ENCODE measurements around the gene DNAL1.
A peak's percentile ranks its signal among the peaks of the same experiment; 100 is the strongest.

DNAL1 gene

DNA sequence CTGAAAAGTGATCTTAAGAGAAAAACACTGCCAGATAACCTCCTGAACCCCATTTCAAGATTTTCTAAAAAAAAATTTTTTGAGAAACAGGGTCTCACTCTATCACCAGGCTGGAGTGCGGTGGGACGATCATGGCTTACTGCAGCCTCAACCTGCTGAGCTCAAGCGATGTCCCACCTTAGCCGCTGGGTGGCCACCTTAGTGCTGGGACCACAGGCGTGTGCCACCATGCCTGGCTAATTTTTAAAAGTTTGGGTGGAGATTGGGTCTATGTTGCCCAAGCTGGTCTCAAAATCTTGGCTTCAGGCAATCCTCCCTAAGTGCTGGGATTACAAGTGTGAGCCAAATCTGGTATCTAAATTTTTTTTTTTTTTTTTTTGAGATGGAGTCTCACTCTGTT, 66.0 kb downstream of the DNAL1 start:
- DNase-seq = no peak

DNA sequence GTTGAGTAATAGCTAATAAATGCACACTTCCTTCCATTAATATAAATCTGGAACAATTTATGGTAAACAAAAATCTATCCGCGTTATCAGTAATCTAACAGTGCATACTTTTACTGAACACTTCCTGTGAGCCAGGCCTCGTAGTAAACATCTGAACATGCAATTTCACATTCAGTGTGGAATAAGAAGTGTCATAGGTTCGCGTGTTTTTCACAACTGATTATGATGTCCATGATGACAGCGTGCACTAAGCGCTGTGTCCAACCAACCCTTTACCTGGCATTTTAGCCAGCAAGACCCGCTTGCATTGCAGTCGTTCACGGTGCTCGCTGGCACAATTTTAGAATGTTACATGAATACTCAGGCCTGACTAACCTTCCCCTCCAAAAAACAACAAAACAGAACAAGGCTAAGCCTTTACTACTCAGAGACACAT, 67.3 kb downstream of the DNAL1 start:
- no peak for DNase-seq

DNA sequence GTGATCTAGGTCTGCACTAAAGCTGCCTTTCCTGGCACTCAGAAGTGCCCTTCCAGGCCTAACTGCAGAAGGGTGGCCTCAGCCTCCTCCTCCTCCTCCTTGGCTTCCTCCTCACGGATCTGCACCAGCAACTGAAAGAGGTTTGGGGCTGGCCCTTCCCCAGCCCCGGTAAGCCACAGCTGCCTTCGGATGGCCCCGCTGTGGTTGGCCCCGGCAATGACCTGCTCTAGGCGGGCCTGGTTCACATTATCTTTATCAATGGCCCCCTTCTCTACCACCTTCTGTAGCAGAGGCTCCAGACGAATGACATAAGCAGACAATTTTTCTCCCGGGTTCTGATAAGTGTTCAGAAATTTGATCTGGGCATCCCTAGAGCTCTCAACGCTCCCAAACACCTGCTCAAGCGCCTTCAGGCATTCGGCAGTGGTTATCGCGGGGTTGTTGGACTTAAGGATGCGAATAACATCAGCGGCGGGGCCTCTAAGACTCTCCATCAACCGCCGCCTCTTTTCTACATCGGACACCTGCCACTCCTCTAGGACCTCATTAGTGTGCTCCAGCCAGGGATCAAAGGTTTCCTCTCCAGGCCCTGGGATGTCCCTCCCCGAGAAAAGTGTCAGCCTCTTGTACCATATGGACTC, 67.9 kb downstream of the DNAL1 start:
- DNase-seq = peak; percentile 23

DNA sequence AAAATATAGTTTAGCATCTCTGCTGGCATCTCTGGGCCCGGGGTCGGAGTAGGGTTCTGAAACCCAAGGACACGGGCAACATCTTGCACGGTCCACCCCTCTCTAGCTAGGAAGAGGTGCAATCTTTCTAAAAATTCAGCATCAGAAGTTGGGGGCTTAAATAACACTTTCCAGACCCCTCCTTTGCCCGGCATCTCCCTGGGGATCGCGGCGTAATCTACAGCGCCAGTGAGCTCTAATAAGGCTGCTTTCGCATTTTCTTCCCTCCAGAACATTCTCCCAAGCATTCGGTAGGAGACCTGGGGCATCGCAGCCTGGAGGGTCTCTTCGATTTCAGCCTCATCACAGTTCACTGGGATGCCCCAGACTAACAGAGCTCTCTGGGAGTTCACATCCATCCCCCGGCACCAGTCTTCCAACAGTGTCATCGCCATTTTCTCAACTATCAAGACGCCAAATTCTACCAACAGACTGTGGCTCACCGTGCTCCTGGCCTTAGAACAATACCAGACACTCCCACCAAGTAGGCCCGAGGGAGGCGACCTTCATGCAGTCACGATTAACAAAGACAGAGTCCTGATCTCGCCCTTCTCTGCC, 68.5 kb downstream of the DNAL1 start:
- DNase-seq = no peak

DNA sequence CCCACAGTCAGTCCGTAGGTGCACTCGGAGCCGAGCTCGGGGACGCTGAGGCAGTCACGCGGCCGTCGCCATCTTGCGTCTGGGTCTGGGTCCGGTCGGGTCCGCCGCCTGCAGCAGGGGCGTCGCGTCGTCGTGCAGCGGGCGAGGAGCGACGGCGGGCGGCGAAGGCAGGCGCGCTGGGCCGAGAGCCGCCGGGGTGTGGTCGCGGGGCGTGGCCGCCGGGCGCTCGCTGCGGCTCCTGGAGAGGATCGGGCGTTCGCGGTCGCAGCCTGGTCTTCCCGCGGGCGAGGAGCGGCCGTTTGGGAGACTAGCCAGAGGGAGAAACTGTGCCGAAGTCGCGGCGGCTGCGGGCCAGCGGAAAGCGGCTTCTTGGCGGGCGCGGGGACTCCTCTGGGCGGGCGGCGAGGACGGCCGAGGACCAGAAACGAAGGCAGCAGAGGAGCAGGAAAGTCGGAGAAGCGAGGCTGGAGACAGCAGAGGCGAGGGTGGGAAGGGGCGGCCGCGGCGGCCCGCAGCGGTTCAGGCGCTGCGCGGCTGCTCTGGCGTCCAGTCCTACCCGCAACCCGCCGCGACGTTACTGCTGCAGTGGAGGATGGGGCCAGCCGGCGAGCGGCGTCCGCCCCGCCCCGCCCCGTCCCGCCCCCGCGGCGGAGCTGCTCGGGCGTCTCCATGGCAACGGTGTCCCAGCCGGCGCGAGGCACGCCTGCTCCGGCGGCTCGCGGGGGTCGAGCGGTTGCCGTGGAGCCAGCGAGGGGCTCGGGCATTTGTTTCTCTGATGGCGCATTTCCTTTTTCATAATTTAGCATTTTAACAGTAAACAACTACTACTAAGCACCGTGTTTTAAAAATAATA, 69.2 kb downstream of the DNAL1 start, which contains the start of gene PNMA1:
Gene PNMA1, minus strand, starts transcription at position 582 of the 853 bp plus-strand sequence. CDS start 745 bp downstream, outside the sequence.
- peak; percentile 75 for DNase-seq

DNA sequence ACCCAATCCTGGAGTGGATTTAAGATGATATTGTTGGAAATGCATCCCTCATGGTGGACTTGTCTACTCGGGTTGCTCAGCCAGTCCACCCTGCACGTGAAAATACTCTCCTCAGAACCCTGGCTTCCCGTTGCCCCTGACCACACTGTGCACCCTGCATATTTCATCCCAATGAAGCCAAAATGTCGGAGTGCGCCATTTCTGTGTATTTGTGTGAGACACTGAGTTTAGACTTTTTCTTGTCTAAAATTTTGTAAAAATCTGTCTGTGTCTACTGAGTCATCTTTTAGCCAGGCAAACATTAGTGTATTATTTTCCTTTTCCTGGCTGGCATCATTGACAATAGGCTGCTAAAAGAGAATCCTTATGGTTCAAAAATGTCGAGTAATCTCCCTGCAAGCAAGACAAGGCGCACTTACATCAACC, 69.9 kb downstream of the DNAL1 start:
- no peak for DNase-seq

DNA sequence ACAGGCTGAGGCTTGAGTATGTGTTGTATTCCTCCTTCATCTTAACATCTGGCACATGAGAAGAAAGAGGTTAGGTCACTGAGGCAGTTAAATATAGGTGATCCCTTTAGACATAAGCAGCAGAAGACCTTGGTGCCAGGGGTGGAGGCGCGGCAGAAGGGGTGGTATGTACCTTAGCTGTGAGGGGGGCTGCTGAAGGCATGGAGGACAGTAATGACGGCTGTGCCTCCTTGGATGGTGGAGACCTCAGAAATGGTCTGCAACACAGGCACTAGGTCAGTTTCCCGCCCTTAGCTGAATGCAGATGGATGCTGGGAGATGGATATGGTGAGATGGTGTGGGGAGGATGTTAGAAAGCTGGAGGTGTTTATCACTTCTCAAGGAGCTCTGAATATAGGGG, 70.9 kb downstream of the DNAL1 start:
- no peak for DNase-seq

DNA sequence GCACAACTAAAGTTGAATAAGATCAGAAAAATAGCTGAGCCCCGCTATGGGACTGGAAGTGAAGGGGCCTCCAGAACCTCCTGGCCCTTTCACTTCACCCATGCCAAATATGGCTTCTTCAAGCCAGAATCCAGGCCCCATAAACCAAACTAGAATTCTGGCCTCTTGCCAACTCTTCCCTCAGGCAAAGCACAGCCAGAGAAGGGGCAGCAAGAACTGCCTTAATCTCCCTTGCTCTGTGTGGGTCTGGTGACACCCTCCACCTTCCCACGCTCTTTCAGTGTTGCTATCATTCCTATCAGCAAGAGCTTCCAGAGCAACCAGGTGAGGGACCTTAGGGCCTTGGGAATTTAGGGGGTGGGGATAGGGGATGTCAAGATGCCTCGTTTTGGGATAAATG, 72.5 kb downstream of the DNAL1 start:
- DNase-seq = no peak

DNA sequence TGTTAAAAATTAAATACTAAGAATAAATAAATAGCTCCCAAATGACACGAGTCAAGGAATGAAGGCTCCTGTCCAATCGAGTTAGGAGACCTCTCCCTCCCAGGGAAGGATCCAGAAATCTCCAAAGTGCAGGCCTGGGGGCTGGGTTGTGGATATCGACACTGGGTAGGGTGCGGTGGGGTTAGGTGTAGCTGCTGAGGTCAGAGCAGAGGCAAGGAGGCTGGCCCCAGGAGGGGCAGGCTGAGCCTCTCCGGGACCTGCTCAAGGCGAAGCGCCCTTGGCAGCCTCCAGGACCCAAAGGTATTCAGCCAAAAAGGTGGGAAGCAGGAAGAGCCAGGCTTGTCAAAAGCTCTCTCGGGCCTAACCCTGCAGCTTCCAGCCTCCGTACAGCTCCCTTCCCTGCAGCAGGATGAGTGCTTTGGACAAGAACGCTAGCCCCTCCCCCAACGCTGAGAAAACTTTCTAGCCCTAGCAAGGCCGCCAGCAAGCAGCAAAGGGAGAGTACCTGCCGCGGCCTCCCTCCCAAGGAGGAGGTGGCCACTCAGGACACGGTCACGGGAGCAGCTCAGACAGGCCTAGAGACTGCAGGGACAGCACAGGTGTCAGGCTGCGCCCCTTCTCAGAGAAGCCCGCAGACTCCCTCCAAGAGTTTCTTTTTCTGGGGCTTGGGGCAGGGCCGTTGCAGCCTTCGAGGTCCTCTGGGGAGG, 73.1 kb downstream of the DNAL1 start:
- no peak for DNase-seq

DNA sequence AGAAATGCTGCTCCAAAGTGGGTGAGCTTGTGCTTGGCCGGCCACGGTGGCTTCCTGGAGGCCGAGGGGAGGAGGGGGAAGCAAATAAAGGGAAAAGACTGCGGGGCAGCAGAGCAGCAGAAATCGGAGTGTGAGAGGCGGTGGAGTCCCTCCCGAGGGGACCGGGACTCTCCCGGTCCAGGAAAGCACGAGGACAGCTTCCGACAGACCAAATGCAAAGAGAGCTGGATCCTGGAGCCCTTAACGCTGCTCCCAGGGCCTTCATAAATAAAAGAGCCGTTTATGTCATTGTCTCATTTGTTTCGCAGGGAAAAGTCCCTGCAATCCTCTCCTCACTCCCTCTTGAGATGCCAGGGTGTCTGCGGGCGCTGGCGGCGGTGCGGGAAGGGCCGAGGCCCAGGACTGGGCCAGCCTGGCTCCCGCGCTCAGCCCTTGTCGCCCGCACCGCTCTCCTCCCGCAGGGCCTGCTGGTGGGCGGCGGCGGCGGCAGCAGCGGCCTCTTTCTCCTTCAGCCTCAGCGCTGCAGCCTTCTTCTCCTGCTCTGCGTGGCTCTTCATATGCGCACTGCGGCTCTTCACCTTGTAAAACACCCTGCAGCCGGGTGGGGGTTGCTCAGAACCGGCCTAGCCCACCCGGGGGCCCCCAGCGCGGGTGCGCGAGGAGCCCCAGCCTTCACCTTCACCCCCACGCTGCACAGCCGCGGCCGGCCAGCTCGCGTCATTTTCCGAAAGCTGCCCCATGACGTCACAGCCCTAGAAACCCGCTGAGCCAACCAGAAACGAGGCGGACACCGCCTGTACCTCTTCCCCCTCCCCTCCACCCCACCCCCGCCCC, 73.8 kb downstream of the DNAL1 start:
- no peak for DNase-seq

DNA sequence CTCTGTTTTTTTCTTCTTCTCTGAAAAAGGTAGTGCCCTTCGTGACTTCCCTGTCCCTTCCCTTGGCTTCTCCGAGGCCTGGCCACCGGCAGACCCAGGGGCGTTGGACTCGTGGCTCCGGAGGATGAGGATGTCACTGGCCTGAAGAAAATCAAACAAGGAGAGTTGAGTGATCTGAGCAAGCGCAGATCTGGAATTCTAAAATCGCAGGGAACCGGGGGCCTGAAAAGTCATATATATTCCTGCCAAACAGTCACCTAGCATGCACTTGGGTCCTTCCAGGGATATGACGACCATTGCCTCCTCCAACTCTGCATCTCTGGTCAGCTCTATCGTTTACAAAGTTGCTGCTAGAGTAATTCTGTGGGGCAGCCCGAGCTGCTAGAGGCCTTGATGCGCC, 74.6 kb downstream of the DNAL1 start:
- no peak for DNase-seq

DNA sequence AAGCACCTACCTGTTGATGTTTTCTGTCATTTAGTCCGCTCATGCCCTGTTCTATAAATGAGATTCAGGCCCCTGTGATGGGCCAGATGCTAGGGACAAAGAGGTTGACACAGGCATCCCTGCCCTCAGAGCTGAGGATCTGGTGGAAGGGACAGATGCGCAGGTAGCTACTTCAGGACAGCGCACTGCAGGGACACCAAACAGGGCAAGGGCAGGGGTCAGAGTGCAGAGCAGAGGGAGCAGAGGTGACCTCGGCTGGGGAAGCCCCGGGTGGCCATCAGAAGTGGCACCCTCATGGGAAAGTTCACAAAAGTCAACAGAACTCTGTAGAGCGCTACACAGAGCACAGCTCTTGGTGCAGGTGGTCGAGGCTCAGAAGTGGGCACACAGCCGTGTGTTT, 75.0 kb downstream of the DNAL1 start:
- DNase-seq = no peak

DNA sequence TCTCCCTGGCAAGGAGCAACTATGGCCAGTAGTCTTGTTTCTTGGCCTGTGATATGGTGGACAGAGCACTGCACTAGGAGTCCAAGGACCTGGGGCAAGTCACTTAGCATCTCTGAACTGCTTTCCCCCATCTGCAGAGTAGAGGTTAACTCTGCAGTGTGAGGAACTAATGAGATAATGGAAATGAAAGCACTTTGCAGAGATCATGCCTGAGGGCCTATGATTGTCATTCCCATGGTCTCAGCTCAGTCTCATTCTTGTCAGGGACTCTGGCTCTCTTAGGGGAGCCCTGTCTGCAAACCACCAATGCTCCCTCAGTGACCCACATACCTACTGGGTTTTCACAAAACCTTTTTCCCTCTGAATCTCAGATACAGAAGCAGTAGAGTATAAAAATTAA, 75.8 kb downstream of the DNAL1 start:
- DNase-seq = no peak

DNA sequence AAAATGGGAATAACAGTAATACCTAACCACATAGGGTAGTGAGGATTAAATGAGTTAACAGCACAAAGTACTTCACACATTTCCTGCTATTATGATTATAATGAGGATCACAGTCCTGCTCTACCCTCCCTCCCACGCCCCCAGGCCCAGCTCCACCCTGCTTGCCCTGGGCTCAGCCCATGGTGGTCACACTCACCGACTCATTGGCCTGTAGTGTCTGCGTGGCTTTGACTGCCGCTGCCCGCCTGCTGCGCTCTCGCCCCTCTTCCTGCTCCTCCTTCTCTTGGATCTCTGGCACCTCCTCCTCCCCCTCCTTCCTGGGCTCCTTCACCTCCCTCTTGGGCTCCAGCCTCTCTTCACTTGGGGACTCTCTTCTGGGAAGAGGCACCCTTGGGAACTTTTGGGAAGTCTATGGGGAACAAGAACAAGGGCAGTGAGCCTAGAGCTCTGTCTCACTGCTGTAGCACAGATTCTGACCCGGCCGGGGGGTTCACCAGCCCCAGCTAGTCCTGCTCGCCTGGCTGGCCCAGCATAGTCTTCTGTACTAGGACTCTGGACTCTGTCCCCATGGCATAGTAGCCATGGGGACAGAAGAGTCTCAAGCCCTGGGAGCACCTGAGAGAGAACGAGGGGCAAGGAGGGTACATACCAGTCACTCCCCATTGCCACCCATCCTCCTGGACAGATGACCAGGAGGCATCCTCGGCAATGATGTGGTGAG, 76.5 kb downstream of the DNAL1 start:
- DNase-seq = no peak

DNA sequence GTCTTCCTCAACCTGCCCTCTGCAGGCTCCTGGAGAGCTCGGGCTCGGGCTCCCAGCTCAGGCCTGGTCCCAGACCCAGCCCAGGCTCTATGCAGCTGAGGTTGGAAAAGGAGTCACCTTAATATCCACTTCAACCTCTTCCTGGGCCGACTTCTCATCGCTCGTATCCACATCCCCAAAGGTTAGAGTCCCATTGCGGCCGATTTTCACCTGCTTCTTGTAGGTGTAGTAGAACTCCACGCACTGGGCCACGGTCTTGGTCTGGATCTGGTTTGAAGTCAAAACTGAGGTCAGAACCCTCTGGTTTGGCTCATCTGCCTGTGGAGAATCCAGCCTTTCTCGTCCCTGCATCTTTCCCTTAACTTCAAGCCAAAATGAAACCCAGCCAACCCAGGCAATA, 77.8 kb downstream of the DNAL1 start:
- DNase-seq = no peak

DNA sequence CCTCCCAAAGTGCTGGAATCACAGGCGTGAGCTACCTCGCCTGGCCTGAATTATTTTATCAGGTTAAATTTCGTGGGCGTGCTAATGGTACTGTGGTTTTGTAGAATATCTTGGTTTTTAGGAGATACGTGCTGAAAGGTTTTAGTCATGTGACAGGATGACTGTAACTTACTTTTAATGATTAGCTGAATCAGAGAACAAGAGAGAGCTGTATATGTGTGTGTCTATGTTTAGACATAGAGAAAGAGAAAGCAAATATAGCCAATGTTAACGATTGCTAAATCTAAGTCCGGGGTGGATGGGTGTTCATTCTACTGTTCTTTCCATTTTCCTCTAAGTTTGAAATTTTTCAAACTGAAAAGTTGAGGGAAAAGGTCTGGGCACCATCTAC, 78.6 kb downstream of the DNAL1 start:
- no peak for DNase-seq

DNA sequence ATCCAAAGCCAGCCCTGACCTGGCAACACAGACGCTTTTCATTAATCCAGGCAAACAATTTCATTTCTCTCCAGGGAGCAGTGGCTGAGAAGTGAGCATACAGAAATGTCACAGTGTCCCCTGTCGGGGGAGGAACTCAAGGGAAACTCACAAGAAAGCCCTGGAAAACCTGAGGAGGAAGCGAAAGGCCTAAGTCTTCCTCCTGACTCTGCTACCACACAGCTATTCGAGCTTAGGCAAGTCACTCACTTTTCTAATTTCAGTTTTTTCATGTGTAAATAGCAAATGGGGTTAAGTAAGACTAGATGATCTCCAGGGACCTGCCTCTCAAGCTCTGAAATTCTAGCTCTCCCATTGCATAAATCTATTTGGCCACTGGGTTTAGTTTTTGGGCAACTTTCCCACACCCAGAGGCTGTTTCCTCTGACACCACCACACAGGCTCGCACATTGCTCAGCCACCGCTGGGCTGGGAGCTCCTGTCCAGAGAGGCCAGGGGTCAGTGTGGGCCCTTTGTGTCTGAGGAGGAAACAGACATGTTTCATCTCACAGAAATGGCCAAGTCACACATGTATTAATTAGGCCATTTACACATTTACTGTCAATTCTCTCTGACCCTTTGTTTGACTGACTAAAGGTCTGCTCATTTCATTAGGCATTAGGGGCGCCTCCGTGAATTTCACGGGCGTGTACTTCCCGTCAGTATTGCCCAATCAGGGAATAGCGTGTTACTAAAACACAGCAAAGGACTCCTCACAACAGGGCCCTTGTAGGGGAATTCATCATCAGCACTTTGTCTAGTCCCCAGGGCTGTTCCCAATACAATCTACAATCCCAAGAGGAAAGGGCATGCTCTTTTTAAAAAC, 79.2 kb downstream of the DNAL1 start:
- no peak for DNase-seq

DNA sequence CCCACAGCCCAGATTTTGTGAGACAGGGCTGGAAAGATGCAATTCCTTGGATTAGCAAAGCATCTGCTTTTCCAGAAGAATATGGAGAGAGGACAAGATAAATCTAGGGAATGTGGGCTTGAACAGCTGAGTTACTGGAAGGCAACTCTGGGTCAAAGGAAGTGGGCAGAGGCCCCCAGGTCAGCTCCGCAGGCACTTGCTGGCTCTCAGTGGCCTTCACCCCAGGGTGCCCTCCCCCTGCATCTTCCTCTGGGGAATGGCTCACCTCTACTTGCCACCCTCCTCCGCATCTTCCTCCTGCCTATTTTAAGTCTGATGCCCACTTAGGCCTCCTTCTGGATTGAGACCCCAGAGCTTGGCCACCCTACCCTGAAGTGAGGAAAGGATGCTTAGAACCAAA, 79.9 kb downstream of the DNAL1 start:
- no peak for DNase-seq

DNA sequence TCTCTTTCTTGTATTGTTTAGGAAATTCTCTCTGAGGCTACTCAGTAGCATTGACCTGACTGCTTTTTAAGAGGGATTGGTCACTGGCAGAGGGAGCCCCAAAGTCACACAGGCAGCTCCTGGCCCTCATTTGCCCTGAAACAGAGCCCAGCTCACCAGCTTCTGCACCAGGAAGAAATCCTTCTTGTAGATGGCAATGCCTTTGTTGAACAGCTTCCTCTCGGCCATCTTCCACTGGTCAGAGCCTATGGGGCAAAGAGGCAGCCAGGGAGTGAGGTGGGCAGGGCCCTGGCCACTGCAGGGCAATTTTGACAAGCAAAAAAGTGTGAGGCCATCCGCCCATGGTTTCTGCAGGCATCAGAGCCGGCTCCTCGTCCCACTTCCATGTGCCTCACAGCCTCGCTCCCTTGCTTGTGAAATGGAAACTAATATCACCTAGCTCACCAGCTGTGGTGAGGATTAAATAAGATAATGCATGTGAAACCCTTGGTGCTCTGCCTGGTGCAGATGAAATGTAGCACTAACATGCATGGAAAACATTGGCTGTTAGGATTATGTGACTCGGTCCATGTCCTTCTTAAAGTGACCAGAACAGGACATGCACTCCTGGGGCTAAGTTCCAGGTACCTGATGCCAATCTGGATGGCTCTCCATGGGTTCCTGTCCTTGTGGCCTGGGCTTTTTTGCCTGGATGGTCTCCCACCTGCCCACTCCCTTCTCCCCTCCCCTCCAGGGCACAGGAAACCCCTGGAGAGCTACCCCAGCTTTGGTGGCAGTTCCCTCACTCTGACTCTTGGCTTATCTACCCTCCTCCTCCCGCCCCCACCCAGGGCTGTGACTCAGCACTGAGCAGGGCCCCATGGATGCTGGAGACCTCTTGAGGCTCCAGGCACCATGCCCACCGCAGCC, 80.6 kb downstream of the DNAL1 start:
- no peak for DNase-seq

Data from SHP77 treated with DMSO at 0.1 percent for 48 hours (cell line).